Measurements from ENCODE around the gene RPL36A. TPM values are rescaled to one million over a fixed set of nuclear protein-coding genes. Genes with fewer than 3 reads are reported as not detected.

RPL36A gene
- total RNA-seq, 1 donor from 2014 or later, result 845 TPM

DNA sequence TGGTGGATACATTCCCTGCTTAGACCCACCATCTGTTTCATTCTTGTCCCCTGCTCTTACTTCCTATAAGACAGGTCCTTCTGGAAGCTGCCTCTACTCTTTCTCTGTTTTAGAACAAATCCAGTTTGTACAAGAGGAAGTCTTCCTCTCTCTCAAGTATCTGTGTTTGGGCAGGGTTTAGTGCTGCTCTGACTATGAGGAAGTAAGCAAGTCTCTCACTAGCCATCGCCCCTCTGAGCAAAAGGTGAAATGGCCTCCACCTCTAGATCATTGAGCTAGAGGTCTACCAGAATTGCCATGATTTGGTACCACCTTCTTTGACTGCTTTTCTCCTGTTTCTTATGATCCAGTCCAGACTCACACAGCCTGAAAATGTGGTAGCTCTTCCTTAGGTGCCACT lies 13.3 kb upstream of the RPL36A start:
- no peak overlapping the region for H3K4me3 ChIP-seq (ENCODE audit: low read depth, low read length)
- no peak for DNase-seq (ENCODE audit: low read depth)
- TF ChIP-seq CTCF (conservative IDR thresholded peaks at IDR 0.05; ENCODE audit: low read depth, low read length), result no peak

DNA sequence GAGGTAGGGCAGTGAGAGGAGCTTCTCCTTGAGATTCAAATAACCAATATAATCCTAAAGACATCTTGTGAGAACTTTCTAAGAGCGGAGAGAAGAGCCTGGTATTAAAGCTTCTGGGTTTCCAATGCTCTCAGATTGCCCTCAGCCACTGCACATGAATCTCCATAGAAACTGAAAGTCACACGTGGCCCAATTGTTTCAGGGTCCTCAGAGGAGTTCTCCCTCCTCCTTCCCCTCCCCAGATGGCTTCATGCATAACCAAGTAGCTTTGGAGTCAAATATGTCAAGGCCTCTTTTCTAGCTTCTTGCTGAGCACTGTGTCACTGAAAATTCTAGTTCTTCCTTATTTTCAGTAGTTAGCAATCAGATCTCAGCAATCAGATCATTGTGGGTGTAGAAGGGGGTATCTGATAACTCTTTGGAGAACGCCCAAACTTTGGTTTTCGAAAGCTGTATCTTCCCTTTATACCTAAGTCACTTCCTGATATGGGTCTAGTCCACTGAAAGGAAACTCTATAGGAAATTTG lies 7.1 kb upstream of the RPL36A start:
- no peak for DNase-seq (ENCODE audit: low read depth)
- H3K4me3 ChIP-seq (ENCODE audit: low read depth, low read length), result no peak overlapping the region
- no peak for TF ChIP-seq CTCF (conservative IDR thresholded peaks at IDR 0.05; ENCODE audit: low read depth, low read length)

DNA sequence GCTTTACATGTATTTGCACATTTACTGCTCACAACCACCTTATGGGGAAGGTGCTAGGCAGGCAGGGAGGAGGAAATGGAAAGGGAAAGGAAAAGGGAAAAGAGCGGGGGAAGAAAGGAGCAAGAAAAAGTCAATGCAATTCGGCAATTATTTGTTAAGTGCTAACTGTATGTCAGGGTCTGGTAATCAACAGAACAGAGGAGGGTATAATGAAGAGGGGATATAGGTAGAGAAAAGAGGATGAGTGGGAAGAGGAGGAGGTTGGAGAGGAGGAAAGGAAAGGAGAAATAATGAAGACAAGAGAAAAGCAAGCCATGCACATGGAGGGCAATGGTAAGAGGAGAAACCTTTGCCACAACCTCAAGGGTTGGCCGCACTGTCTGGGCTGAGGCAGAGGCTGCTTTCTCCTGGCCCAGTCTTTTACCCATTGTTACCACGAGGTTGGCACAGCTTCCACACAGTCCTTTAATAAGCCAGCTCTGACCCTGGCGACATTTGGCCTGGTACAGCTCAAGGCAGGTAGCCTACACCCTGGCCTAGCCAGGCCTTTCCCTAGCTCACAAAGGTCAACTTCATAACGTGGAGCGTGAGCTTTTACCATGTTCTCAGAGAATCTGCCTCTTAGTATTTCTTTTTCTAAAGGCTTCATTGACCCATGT lies 5.7 kb upstream of the RPL36A start:
- TF ChIP-seq CTCF (conservative IDR thresholded peaks at IDR 0.05; ENCODE audit: low read depth, low read length), result no peak
- no peak for DNase-seq (ENCODE audit: low read depth)
- no peak overlapping the region for H3K4me3 ChIP-seq (ENCODE audit: low read depth, low read length)

GRCh38 chrX:101385795-101386541 lies 4.8 kb upstream of the RPL36A start, which contains the start of gene BTK:
Gene BTK, minus strand, starts transcription at chrX:101386191. Its CDS starts 10,907 bp downstream, at chrX:101375284.
- H3K4me3 ChIP-seq (ENCODE audit: low read depth, low read length), result no peak within 1 kb of the TSS
- TF ChIP-seq CTCF (conservative IDR thresholded peaks at IDR 0.05; ENCODE audit: low read depth, low read length), result no peak
- DNase-seq (ENCODE audit: low read depth), result no peak

GRCh38 chrX:101386542-101386885 lies 4.3 kb upstream of the RPL36A start:
- TF ChIP-seq CTCF (conservative IDR thresholded peaks at IDR 0.05; ENCODE audit: low read depth, low read length), result no peak
- DNase-seq (ENCODE audit: low read depth), result no peak
- H3K4me3 ChIP-seq (ENCODE audit: low read depth, low read length), result no peak overlapping the region

GRCh38 chrX:101388604-101389003 lies 2.2 kb upstream of the RPL36A start:
- no peak for TF ChIP-seq CTCF (conservative IDR thresholded peaks at IDR 0.05; ENCODE audit: low read depth, low read length)
- no peak for DNase-seq (ENCODE audit: low read depth)
- H3K4me3 ChIP-seq (ENCODE audit: low read depth, low read length), result no peak overlapping the region

All from epithelial cell of proximal tubule (primary cell).